ENCODE data around the gene GNB1.

GNB1 gene

GRCh38 chr1:1910033-1910465 is 19.2 kb upstream of the GNB1 start:
- Histone ChIP-seq H3K27me3 (ENCODE audit: control insufficient read depth in 1 of 2, insufficient read depth in 1 of 2, low read length in 2 of 2) (peaks cover 0 to 2% of the 10 kb centered on the region in 2 experiments), H3K14ac (ENCODE audit: low read length in 2 of 2) (no peak overlapping the region), H3K79me1 (replicated peaks; ENCODE audit: low read length, poor library complexity, severe bottlenecking) (peaks cover 14% of the 10 kb centered on the region), H3K9ac (ENCODE audit: low read length) (peak overlapping the region; percentile 89), H3K36me3 (ENCODE audit: control insufficient read depth in 1 of 2, insufficient read depth in 2 of 2, low read depth in 1 of 2, low read length in 2 of 2) (peaks cover 0 to 8% of the 10 kb centered on the region in 2 experiments), H2AK5ac (ENCODE audit: low read length, severe bottlenecking) (no peak overlapping the region), H3K23ac (ENCODE audit: low read length in 2 of 2) (no peak overlapping the region), H4K91ac (ENCODE audit: low read length) (no peak overlapping the region), H3K4ac (ENCODE audit: low read depth in 1 of 2, low read length in 2 of 2) (no peak overlapping the region), H2BK12ac (ENCODE audit: low read length in 2 of 2) (no peak overlapping the region), H2AFZ (ENCODE audit: low read depth, low read length) (no peak overlapping the region), H3K4me2 (ENCODE audit: low read length, poor library complexity, severe bottlenecking) (no peak overlapping the region), H3K4me1 (ENCODE audit: control insufficient read depth, insufficient read depth, low read depth, low read length) (peaks cover 25% of the 10 kb centered on the region), H4K8ac (ENCODE audit: low read length) (peak overlapping the region; percentile 86), H3K9me3 (ENCODE audit: control insufficient read depth, low read length) (no peaks in the 10 kb centered on the region), H3K4me3 (ENCODE audit: insufficient read depth in 1 of 2, low read depth in 1 of 2, low read length in 2 of 2) (peak overlapping the region in 1 of 2 experiments; percentile 82), H2BK15ac (ENCODE audit: low read depth, poor library complexity, severe bottlenecking) (no peak overlapping the region), H3K18ac (ENCODE audit: low read depth in 1 of 2, low read length in 2 of 2) (no peak overlapping the region), H2BK120ac (ENCODE audit: low read depth, low read length) (no peak overlapping the region), H2BK5ac (ENCODE audit: low read depth, low read length, poor library complexity, severe bottlenecking) (no peak overlapping the region), H3K27ac (ENCODE audit: low read length, poor library complexity, severe bottlenecking) (no peak overlapping the region)
- DNase-seq = no peak
- 97% methylated on average over 6 of the region's 6 CpGs for WGBS

GRCh38 chr1:1908506-1908791 is 17.6 kb upstream of the GNB1 start:
- no peaks in the 10 kb centered on the region for H3K27me3 ChIP-seq (ENCODE audit: control insufficient read depth in 1 of 2, insufficient read depth in 1 of 2, low read length in 2 of 2)
- H4K91ac ChIP-seq (ENCODE audit: low read length) = peak overlapping the region; percentile 85
- peak overlapping the region; percentile 81 to 94 for H3K18ac ChIP-seq (ENCODE audit: low read depth in 1 of 2, low read length in 2 of 2)
- peak overlapping the region; percentile 54 to 57 for H2BK12ac ChIP-seq (ENCODE audit: low read length in 2 of 2)
- no peak overlapping the region for H3K27ac ChIP-seq (ENCODE audit: low read length, poor library complexity, severe bottlenecking)
- peak overlapping the region; percentile 90 to 91 for H3K4ac ChIP-seq (ENCODE audit: low read depth in 1 of 2, low read length in 2 of 2)
- H3K36me3 ChIP-seq (ENCODE audit: control insufficient read depth in 1 of 2, insufficient read depth in 2 of 2, low read depth in 1 of 2, low read length in 2 of 2) = peaks cover 0 to 8% of the 10 kb centered on the region in 2 experiments
- peak overlapping the region in 1 of 2 experiments; percentile 79 for H3K14ac ChIP-seq (ENCODE audit: low read length in 2 of 2)
- peak overlapping the region; percentile 72 for H3K4me2 ChIP-seq (ENCODE audit: low read length, poor library complexity, severe bottlenecking)
- H2BK15ac ChIP-seq (ENCODE audit: low read depth, poor library complexity, severe bottlenecking) = peak overlapping the region; percentile 77
- H3K4me1 ChIP-seq (ENCODE audit: control insufficient read depth, insufficient read depth, low read depth, low read length) = peaks cover 25% of the 10 kb centered on the region
- H2AFZ ChIP-seq (ENCODE audit: low read depth, low read length) = peak overlapping the region; percentile 85
- H3K9me3 ChIP-seq (ENCODE audit: control insufficient read depth, low read length) = no peaks in the 10 kb centered on the region
- H3K23ac ChIP-seq (ENCODE audit: low read length in 2 of 2) = peak overlapping the region in 1 of 2 experiments; percentile 92
- H4K8ac ChIP-seq (ENCODE audit: low read length) = peak overlapping the region; percentile 21
- DNase-seq = no peak
- H2AK5ac ChIP-seq (ENCODE audit: low read length, severe bottlenecking) = peak overlapping the region; percentile 57
- H3K4me3 ChIP-seq (ENCODE audit: insufficient read depth in 1 of 2, low read depth in 1 of 2, low read length in 2 of 2) = peak overlapping the region; percentile 76 to 83
- H3K79me1 ChIP-seq (replicated peaks; ENCODE audit: low read length, poor library complexity, severe bottlenecking) = peaks cover 14% of the 10 kb centered on the region
- peak overlapping the region; percentile 21 for H2BK120ac ChIP-seq (ENCODE audit: low read depth, low read length)
- WGBS = 23% methylated on average over 19 of the region's 21 CpGs
- H2BK5ac ChIP-seq (ENCODE audit: low read depth, low read length, poor library complexity, severe bottlenecking) = peak overlapping the region; percentile 36
- peak overlapping the region; percentile 92 for H3K9ac ChIP-seq (ENCODE audit: low read length)

GRCh38 chr1:1907098-1907736 is 16.3 kb upstream of the GNB1 start:
- DNase-seq = peak; percentile 26
- peak overlapping the region; percentile 11 for H3K27ac ChIP-seq (ENCODE audit: low read length, poor library complexity, severe bottlenecking)
- peak overlapping the region; percentile 45 for H3K9ac ChIP-seq (ENCODE audit: low read length)
- H2AK5ac ChIP-seq (ENCODE audit: low read length, severe bottlenecking) = peak overlapping the region; percentile 71
- H2BK5ac ChIP-seq (ENCODE audit: low read depth, low read length, poor library complexity, severe bottlenecking) = no peak overlapping the region
- H3K79me1 ChIP-seq (replicated peaks; ENCODE audit: low read length, poor library complexity, severe bottlenecking) = peaks cover 14% of the 10 kb centered on the region
- H3K4me2 ChIP-seq (ENCODE audit: low read length, poor library complexity, severe bottlenecking) = no peak overlapping the region
- peak overlapping the region; percentile 6 for H2BK120ac ChIP-seq (ENCODE audit: low read depth, low read length)
- H3K36me3 ChIP-seq (ENCODE audit: control insufficient read depth in 1 of 2, insufficient read depth in 2 of 2, low read depth in 1 of 2, low read length in 2 of 2) = peaks cover 0 to 8% of the 10 kb centered on the region in 2 experiments
- no peak overlapping the region for H3K4me3 ChIP-seq (ENCODE audit: insufficient read depth in 1 of 2, low read depth in 1 of 2, low read length in 2 of 2)
- H3K4ac ChIP-seq (ENCODE audit: low read depth in 1 of 2, low read length in 2 of 2) = peak overlapping the region; percentile 67 to 73
- H2AFZ ChIP-seq (ENCODE audit: low read depth, low read length) = no peak overlapping the region
- H2BK15ac ChIP-seq (ENCODE audit: low read depth, poor library complexity, severe bottlenecking) = peak overlapping the region; percentile 80
- 96% methylated on average over 8 of the region's 8 CpGs for WGBS
- peaks cover 25% of the 10 kb centered on the region for H3K4me1 ChIP-seq (ENCODE audit: control insufficient read depth, insufficient read depth, low read depth, low read length)
- H2BK12ac ChIP-seq (ENCODE audit: low read length in 2 of 2) = peak overlapping the region in 1 of 2 experiments; percentile 76
- H3K9me3 ChIP-seq (ENCODE audit: control insufficient read depth, low read length) = no peaks in the 10 kb centered on the region
- H4K8ac ChIP-seq (ENCODE audit: low read length) = peak overlapping the region; percentile 81
- peak overlapping the region; percentile 27 to 44 for H3K18ac ChIP-seq (ENCODE audit: low read depth in 1 of 2, low read length in 2 of 2)
- no peak overlapping the region for H3K23ac ChIP-seq (ENCODE audit: low read length in 2 of 2)
- H3K27me3 ChIP-seq (ENCODE audit: control insufficient read depth in 1 of 2, insufficient read depth in 1 of 2, low read length in 2 of 2) = no peaks in the 10 kb centered on the region
- no peak overlapping the region for H3K14ac ChIP-seq (ENCODE audit: low read length in 2 of 2)
- peak overlapping the region; percentile 87 for H4K91ac ChIP-seq (ENCODE audit: low read length)

GRCh38 chr1:1906185-1907097 is 15.6 kb upstream of the GNB1 start:
- H4K91ac ChIP-seq (ENCODE audit: low read length) = peak overlapping the region; percentile 87
- H2BK12ac ChIP-seq (ENCODE audit: low read length in 2 of 2) = peak overlapping the region in 1 of 2 experiments; percentile 76
- no peak overlapping the region for H2AFZ ChIP-seq (ENCODE audit: low read depth, low read length)
- H3K9ac ChIP-seq (ENCODE audit: low read length) = peak overlapping the region; percentile 45
- H3K4me2 ChIP-seq (ENCODE audit: low read length, poor library complexity, severe bottlenecking) = no peak overlapping the region
- no peak overlapping the region for H2BK5ac ChIP-seq (ENCODE audit: low read depth, low read length, poor library complexity, severe bottlenecking)
- no peak overlapping the region for H2BK15ac ChIP-seq (ENCODE audit: low read depth, poor library complexity, severe bottlenecking)
- H2AK5ac ChIP-seq (ENCODE audit: low read length, severe bottlenecking) = no peak overlapping the region
- no peak overlapping the region for H3K4me3 ChIP-seq (ENCODE audit: insufficient read depth in 1 of 2, low read depth in 1 of 2, low read length in 2 of 2)
- peak overlapping the region; percentile 6 for H2BK120ac ChIP-seq (ENCODE audit: low read depth, low read length)
- WGBS = 21% methylated on average over 15 of the region's 15 CpGs
- no peaks in the 10 kb centered on the region for H3K9me3 ChIP-seq (ENCODE audit: control insufficient read depth, low read length)
- peaks cover 25% of the 10 kb centered on the region for H3K4me1 ChIP-seq (ENCODE audit: control insufficient read depth, insufficient read depth, low read depth, low read length)
- no peak overlapping the region for H3K23ac ChIP-seq (ENCODE audit: low read length in 2 of 2)
- H3K18ac ChIP-seq (ENCODE audit: low read depth in 1 of 2, low read length in 2 of 2) = peak overlapping the region in 1 of 2 experiments; percentile 44
- H3K36me3 ChIP-seq (ENCODE audit: control insufficient read depth in 1 of 2, insufficient read depth in 2 of 2, low read depth in 1 of 2, low read length in 2 of 2) = peaks cover 0 to 8% of the 10 kb centered on the region in 2 experiments
- H3K27ac ChIP-seq (ENCODE audit: low read length, poor library complexity, severe bottlenecking) = peak overlapping the region; percentile 11
- peaks cover 14% of the 10 kb centered on the region for H3K79me1 ChIP-seq (replicated peaks; ENCODE audit: low read length, poor library complexity, severe bottlenecking)
- no peak overlapping the region for H3K14ac ChIP-seq (ENCODE audit: low read length in 2 of 2)
- H4K8ac ChIP-seq (ENCODE audit: low read length) = peak overlapping the region; percentile 45
- H3K4ac ChIP-seq (ENCODE audit: low read depth in 1 of 2, low read length in 2 of 2) = peak overlapping the region; percentile 47 to 61
- DNase-seq = peak; percentile 87
- no peaks in the 10 kb centered on the region for H3K27me3 ChIP-seq (ENCODE audit: control insufficient read depth in 1 of 2, insufficient read depth in 1 of 2, low read length in 2 of 2)
